HCT116 (cell line): ENCODE results near the gene SLMAP.

Experiments used
- CTCF ChIP-seq, 3 experiments: fragments of 200-600 bp in 1 of 3; sonication (generic) in 1 of 3; IDR thresholded peaks in 2 of 3; conservative IDR thresholded peaks in 1 of 3; 2 replicates each; pipeline ENCODE4 v1.5.1; 2012 to 2017; ENCODE audit warnings: low read depth in 2 of 3, low read length in 2 of 3, antibody characterized with exemption in 1 of 3, borderline replicate concordance in 1 of 3, control low read depth in 1 of 3, mild to moderate bottlenecking in 1 of 3, mixed read lengths in 1 of 3, mixed run types in 1 of 3, moderate library complexity in 1 of 3; ENCODE audit not compliant: insufficient read depth in 1 of 3
- POLR2AphosphoS5 ChIP-seq: IDR thresholded peaks from 2 replicates; pipeline ENCODE4 v1.6.1; 2011; ENCODE audit warnings: mild to moderate bottlenecking, low read depth, low read length, moderate library complexity
- ZBTB33 ChIP-seq: IDR thresholded peaks from 2 replicates; pipeline ENCODE4 v1.6.1; 2011; ENCODE audit warnings: mild to moderate bottlenecking, low read length, moderate library complexity; ENCODE audit not compliant: insufficient replicate concordance; ENCODE audit errors: extremely low read depth
- ZFX ChIP-seq: fragments of 450-650 bp; IDR thresholded peaks from 2 replicates; pipeline ENCODE4 v1.6.1; 2017

GRCh38 chr3:57971975-57972374 is 215.9 kb downstream of the SLMAP start:
- no peak for TF ChIP-seq CTCF (IDR thresholded peaks at IDR 0.05 in 2 of 3, conservative IDR thresholded peaks at IDR 0.05 in 1 of 3; ENCODE audit: borderline replicate concordance in 1 of 3, insufficient read depth in 1 of 3, low read depth in 2 of 3, low read length in 2 of 3)
- no peak for TF ChIP-seq ZBTB33
- no peak for TF ChIP-seq POLR2AphosphoS5
- TF ChIP-seq ZFX, result no peak
